Peyer's patch (tissue), 4 donors: Measurements from ENCODE around the gene EWSR1.

ENCODE experiments used
- POLR2A ChIP-seq, 2 donors: fragments of 450-650 bp; IDR thresholded peaks; one replicate each; pipeline ENCODE4 v1.5.1; 2017; ENCODE audit warnings: antibody characterized with exemption in 2 of 2, mild to moderate bottlenecking in 2 of 2, moderate library complexity in 2 of 2
- TF ChIP-seq, protein P1 (sequence below), 6 experiments: fragments of 450-650 bp in 4 of 6; fragments of 200-600 bp in 2 of 6; sonication (generic) in 1 of 6; IDR thresholded peaks; one replicate each; pipeline ENCODE4 v1.5.1; 2017 to 2019; ENCODE audit warnings: antibody characterized with exemption in 6 of 6, mild to moderate bottlenecking in 3 of 6, moderate library complexity in 1 of 6

DNA sequence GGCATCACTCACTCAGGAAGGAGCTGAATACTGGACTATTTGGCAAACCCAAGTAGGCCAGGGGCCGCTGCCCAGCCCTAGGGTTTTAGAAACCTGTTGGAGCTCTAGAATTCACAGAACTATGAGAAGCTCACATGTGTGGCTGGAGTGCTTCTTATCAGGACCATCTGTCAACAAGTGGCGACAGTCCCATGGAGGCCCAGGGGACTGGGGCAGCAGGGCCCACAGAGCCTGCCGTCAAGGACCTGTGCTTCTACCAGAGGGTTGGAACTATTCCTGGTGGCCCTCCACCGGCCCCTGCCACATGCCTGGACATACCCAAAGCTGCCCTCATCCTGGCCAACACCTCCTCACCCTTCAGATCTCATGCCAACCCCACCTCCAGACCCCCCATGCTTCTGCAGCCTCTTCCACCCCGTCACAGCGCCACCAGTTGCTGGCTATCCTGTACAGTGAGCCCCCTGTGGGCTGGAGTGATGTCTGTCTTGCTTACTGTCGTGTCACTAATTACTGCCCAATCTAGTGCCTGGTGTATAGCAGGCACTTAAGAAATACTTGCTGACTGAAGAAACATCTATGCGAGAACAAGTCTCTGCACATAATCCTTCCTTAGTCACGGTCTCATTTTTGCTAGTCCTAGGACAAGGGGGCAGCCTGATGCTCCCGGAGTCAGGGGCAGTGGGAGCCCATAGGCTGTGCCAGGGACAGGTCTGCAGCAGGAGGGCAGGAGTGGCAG, 74.7 kb downstream of the EWSR1 start:
- TF ChIP-seq, protein P1, sequence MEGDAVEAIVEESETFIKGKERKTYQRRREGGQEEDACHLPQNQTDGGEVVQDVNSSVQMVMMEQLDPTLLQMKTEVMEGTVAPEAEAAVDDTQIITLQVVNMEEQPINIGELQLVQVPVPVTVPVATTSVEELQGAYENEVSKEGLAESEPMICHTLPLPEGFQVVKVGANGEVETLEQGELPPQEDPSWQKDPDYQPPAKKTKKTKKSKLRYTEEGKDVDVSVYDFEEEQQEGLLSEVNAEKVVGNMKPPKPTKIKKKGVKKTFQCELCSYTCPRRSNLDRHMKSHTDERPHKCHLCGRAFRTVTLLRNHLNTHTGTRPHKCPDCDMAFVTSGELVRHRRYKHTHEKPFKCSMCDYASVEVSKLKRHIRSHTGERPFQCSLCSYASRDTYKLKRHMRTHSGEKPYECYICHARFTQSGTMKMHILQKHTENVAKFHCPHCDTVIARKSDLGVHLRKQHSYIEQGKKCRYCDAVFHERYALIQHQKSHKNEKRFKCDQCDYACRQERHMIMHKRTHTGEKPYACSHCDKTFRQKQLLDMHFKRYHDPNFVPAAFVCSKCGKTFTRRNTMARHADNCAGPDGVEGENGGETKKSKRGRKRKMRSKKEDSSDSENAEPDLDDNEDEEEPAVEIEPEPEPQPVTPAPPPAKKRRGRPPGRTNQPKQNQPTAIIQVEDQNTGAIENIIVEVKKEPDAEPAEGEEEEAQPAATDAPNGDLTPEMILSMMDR (IDR thresholded peaks at IDR 0.05) = no peak
- TF ChIP-seq POLR2A (IDR thresholded peaks at IDR 0.05) = no peak
